Raji (cell line): ENCODE results near the gene PUSL1.

Experiments used
- POLR2A ChIP-seq: IDR thresholded peaks from 2 replicates; pipeline ENCODE4 v1.6.1; 2011; ENCODE audit warnings: low read depth, low read length, control low read depth; ENCODE audit not compliant: insufficient read depth

PUSL1 gene

DNA sequence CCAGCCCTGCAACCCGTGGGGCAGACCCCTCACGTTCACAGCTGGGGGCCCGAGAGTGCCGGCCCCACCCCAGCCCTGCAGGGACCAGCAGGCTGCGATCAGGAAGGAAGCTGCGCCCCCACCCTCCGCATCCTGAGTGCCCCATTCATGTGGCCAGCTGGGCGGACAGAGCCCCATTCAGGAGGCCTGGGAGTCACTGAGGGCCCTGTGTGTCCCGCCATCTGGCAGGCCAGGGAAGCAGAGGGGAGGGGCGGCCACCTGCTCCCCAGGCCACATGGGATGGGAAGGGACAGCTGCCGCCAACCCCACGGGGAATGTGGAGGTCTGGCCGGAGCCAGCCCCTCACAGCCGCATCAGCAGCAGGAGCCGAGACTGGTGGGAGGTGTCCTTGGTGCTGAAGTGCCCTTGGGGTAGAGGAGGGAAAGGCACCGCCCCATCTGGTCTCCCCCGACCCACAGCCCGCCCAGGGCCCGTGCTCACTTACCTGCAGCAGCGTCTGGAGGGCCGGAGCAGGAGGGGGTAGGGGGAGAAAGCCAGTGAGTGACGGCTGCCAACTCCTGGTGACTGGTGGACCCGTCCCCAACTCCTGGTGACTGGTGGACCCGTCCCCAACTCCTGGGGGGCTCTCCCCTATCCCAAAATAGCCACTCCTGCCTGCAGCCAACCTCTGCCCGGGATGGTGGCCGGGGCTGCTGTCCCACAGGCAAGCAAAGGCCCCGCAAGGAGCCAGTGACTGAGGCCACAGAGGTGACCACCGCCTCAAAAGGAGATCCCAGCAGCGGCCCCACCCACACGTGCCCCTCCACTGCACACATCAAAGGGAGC is 9.3 kb upstream of the PUSL1 start:
- TF ChIP-seq POLR2A = 0 out of 2 replicates have a peak, but pooled peaks have one; percentile 8

DNA sequence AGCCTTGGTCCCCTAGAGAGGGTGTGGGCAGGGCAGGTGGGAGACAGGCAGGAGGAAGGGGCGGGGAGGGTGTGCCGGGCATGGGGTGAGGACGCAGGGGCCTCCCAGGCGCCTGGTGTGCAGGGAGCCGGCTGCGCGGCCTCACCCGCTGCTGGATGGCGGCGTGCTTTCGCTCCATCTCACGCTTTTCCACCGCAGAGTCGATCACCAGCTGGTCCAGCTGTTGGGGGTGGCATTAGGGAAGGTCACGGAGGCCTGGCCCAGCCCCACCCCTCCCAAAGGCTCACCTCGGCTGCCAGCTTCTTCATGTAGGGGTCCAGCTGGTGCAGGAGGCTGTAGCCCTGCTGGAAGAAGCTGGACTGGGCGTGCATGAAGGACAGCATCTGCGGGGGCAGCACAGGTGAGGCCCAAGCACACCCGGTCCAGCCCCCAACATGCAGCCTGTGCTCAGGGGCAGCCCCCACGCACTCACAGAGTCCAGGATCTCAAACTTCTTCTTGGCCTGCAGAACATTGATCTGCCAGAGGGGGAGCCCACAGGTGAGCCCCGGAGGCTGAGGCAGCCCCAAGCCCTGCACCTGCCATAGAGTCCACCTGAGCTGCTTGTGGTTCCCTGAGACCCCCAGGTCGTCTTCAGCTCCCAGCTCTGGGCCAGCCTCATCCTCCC is 8.6 kb upstream of the PUSL1 start:
- no peak for TF ChIP-seq POLR2A

DNA sequence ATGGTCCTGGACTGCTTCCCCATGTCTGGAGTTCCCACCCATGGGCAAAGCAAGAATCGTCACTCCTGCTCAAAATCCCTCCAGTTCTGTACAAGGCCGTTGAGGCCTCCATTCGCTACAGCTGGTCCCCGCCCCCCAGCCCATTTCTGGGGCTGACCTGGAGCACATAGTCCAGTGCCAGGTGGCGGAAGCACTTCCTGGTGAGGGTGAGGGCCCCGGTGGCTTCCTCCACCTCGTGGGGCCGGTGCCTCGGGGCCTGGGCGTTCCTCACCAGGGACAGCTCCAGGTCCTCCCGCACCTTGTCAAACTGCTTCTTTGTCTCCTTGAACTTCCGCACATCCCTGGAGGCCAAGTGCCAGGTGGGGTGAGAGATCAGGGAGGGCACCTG is 8.1 kb upstream of the PUSL1 start:
- TF ChIP-seq POLR2A = no peak

- no peak for TF ChIP-seq POLR2A
Observed at GRCh38 chr1:1302006-1302430, 6.4 kb upstream of the PUSL1 start.

DNA sequence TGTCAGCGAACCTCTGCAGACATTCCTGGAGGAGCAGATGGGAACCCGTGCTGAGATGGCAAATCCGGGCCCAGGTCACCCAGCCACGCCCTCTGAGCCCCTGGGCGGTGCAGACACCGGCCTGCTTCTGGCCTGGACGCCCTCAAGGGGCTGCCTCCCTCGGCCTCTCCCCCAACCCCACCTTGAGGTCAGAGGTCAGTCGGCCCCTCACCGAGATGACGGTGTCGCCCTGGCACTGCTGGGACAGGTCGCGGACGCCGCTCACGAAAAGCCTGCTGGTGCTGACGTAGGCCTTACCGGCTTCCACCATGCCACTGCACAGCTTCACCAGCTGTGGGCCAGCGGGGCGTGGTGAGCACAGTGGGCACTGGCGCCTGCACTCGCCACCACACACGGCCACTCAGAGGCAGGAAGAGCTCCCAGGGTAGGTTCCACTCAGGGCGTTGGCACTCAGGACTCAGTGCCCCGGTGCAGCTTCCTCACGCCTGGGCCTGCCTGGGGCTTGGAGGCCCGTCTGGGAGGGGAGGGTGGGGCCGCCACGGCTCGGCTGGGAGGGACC is 5.4 kb upstream of the PUSL1 start:
- TF ChIP-seq POLR2A = no peak

GRCh38 chr1:1303736-1304135 is 4.7 kb upstream of the PUSL1 start:
- TF ChIP-seq POLR2A = no peak

DNA sequence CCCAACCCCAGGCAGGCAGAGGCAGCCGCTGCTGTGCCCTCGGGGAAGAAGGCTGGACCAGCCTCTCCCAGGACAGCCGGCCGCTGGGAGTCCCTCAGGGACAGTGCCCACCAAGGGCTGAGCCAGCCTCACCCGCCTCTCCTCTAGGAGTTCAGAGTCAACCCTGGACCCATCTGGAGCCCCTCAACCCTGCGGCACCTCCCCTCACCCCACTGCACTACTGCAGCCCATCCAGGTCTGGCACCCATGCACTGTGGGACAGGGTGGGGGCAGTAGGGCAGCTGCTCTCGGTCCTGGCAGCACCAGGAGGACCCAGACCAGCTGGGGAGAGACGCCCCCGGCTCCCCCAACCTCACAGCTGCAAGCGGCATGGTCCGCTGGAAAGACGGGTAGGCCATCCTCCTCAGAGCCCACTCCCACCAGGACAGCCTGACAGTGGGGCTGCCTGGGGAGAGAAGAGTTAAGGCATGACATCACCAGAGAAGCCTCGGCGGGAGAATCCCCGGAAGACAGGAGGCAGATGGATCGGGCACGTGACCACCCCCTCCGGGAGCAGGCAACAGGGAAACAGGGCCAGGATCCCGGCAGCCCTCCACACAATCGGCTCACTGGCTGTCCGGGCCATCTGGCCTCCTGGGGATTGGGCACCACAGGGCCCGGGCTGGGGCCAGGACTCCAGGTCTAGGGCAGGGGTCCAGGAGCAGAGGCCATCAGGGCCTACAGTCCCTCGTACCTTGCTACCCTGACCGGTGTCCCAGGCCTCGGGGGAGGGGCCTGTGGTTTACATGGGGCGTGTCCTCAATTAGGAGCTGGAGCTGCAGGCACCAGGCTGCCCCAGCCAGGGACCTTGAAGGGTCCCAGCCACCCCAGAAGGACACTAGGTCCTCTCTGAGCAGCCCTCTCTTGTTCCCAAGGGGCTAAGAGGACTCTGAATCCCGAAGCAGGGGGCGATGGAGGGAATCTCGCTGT is 3.8 kb upstream of the PUSL1 start:
- no peak for TF ChIP-seq POLR2A

DNA sequence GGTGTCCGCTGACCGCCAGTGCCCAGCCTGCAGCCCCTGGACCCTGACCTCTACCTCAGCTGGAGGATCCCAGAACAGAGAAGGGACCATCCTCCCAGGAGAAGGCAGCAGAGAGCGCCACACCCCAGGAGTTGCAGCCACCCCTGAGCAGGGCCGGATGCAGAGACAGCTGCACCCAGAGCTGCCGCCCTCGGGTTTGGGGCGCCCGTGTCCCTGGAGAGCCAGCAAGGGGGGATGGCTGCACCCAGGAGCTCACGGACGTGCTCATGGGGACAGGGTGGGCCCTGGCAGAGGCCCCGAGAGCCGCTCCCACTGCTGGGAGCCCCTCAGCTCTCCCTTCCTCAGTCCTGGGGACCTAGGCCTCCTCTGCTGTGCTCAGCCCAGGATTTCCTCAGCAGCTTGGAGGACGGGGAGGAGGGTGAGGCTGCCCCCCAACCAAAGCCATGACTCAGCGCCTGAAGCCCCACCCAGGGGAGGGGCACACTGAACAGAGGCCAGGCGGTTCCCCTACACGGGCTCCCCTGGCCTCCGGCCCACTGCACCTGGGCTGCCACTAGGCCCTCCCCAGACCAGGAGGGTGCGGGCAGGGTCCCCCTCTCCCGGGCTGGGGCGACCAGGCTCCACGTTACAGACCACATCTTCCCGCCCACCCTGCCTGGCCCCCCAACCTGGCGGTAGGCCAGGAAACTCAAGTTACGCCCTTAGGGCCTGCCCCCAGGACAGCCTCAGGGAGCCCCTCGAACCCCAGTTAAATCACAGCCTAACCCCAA is 2.9 kb upstream of the PUSL1 start:
- peak; percentile 36; the same call in 1 of the 2 replicates for TF ChIP-seq POLR2A

GRCh38 chr1:1306070-1306660 is 2.2 kb upstream of the PUSL1 start:
- TF ChIP-seq POLR2A = no peak

DNA sequence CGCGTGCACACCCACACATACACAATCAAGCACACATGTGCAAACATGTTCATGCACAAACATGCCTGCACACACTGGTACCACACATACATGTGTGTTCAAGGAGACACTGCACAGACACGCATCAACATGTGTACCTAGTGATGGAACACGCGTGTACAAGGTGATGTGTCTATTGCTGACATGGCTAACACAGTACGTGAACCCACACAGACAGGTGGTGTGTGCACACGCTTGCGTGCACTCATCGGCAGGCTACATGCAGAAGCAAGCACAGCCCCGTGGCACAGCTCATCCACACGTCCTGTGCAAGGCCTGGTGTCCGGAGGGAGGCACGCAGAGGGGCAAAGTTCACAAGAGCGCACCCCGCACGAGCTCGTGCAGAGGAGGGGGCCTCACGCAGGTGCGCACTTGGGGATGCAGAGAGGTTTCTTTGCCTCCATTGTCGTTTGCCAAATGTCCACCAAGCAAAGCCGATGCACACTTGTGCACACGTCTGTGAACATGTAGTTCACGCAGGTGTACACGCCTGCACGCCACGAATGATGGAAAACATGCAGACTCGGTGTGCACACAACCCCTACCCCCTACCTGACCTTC is 1.6 kb upstream of the PUSL1 start:
- no peak for TF ChIP-seq POLR2A

GRCh38 chr1:1307261-1307922 is 1.0 kb upstream of the PUSL1 start:
- peak; percentile 61 for TF ChIP-seq POLR2A

DNA sequence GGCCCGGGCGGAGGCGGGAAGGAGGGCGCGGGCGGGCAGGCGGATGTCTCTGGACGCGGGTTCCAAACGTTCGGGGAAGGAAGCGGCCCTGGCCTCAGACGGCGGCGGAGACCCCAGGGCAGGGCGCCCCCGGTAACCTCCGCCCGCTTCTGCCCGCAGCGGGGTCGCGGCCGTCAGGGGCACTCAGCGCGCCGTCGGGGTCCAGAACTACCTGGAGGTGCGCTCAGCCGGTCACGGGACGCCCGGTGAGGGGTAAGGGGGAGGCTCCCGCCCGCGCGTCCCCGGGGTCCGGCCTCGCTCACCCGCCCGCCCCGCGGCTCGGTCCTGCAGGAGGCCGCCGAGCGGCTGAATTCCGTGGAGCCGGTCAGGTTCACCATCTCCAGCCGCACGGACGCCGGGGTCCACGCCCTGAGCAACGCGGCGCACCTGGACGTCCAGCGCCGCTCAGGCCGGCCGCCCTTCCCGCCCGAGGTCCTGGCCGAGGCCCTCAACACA is 406 bp downstream of the PUSL1 start:
- no peak for TF ChIP-seq POLR2A
